Osteoblast (primary cell): Measurements from ENCODE around the gene SMARCE1. TPM values are rescaled to one million over a fixed set of nuclear protein-coding genes. Genes with fewer than 3 reads are reported as not detected.

Source experiments
- DNase-seq: peaks from one replicate; pipeline ENCODE4 v3.0.0; 2011; ENCODE audit warnings: low spot score, mixed read lengths; ENCODE audit not compliant: insufficient read length; ENCODE audit errors: missing footprints
- H2AFZ ChIP-seq: 2 replicates; pipeline ENCODE4 v1.6.0; 2011; ENCODE audit warnings: mild to moderate bottlenecking, low read length
- H3K27ac ChIP-seq: 2 replicates; pipeline ENCODE4 v1.5.1; 2011; ENCODE audit warnings: mild to moderate bottlenecking, low read depth, low read length, moderate library complexity
- H3K27me3 ChIP-seq: 2 replicates; pipeline ENCODE4 v1.6.0; 2012; ENCODE audit warnings: mild to moderate bottlenecking, control low read depth, inconsistent platforms, low read length, moderate library complexity; ENCODE audit not compliant: insufficient read depth
- H3K36me3 ChIP-seq: 2 replicates; pipeline ENCODE4 v1.5.1; 2011; ENCODE audit warnings: mild to moderate bottlenecking, low read length, control low read depth, moderate library complexity; ENCODE audit not compliant: insufficient read depth
- H3K4me1 ChIP-seq: 2 replicates; pipeline ENCODE4 v1.5.1; 2011; ENCODE audit warnings: mild to moderate bottlenecking, low read length, control low read depth, moderate library complexity; ENCODE audit not compliant: insufficient read depth
- H3K4me2 ChIP-seq: 2 replicates; pipeline ENCODE4 v1.6.0; 2011; ENCODE audit warnings: mild to moderate bottlenecking, low read length; ENCODE audit not compliant: insufficient read depth
- H3K4me3 ChIP-seq: fragments of 200-600 bp; sonication (generic); 3 replicates; pipeline ENCODE4 v1.5.1; 2012; ENCODE audit warnings: mild to moderate bottlenecking, low read length, inconsistent platforms; ENCODE audit not compliant: insufficient read depth
- H3K79me2 ChIP-seq: 2 replicates; pipeline ENCODE4 v1.6.0; 2012; ENCODE audit warnings: mild to moderate bottlenecking, low read length, control low read depth, inconsistent platforms; ENCODE audit not compliant: insufficient read depth
- H3K9me3 ChIP-seq: 2 replicates; pipeline ENCODE4 v1.5.1; 2011; ENCODE audit warnings: low read depth, low read length, control low read depth
- H4K20me1 ChIP-seq: 2 replicates; pipeline ENCODE4 v1.6.0; 2012; ENCODE audit warnings: mild to moderate bottlenecking, low read length, control low read depth; ENCODE audit not compliant: insufficient read depth
- total RNA-seq: library from RNA; depleted of rRNA; stranded (reverse); fragments of >200 nt; gene quantifications from 2 replicates; pipeline ENCODE4 v1.2.3, GENCODE V29; 2012
- TF ChIP-seq, protein P1 (sequence below): IDR thresholded peaks from 2 replicates; pipeline ENCODE4 v1.5.1; 2011; ENCODE audit warnings: mild to moderate bottlenecking, low read depth, low read length, moderate library complexity; ENCODE audit errors: extremely low read depth

The SMARCE1 gene
- total RNA-seq, 1 donor = 101 TPM

DNA sequence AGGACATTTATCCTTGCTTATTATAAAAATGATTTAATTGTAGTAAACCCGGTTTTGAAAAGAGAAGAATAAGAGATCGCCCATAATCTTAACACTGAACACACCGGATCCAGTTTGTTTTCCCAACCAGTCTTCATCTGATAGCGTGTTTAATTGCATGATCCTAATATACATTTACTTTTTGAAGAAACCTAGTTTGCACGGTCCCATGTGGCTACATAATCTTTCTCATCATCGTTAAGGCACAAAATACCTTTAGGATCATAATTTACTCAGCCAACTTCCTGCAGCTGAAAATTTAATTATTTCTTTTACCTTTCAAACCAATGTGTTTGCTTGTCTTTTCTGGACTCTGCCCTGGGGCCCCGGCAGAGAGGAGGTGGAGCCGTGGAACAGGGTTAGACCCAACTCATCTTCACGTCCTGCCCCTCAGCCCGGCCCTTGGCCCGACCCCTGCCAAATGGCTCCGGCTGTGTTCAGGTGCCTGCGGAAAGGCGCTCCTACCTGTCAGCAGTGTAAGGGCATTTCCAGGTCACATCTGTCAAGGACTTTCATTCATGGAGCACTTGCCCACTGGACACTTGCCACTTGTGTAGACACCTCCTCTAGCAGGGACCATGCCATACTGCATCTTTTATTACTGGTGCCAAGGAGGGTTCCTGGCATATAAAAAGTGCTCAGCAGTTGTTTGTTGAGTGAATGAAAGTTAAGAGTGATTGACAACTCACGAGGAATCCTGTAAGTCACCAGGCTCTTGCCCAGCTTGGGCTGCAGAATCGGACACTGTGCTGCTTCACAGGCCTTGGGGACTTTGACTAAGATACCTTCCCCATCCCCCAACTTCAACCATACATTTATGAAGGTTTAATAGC is 28.6 kb downstream of the SMARCE1 start:
- Histone ChIP-seq H3K4me3 (no peak overlapping the region), H3K79me2 (no peaks in the 10 kb centered on the region), H3K36me3 (no peaks in the 10 kb centered on the region), H3K4me1 (peaks cover 4% of the 10 kb centered on the region), H2AFZ (no peak overlapping the region), H3K27ac (no peak overlapping the region), H3K27me3 (peaks cover 20% of the 10 kb centered on the region), H3K4me2 (no peak overlapping the region), H3K9me3 (no peaks in the 10 kb centered on the region), H4K20me1 (no peaks in the 10 kb centered on the region)
- DNase-seq = no peak
- TF ChIP-seq, protein P1, sequence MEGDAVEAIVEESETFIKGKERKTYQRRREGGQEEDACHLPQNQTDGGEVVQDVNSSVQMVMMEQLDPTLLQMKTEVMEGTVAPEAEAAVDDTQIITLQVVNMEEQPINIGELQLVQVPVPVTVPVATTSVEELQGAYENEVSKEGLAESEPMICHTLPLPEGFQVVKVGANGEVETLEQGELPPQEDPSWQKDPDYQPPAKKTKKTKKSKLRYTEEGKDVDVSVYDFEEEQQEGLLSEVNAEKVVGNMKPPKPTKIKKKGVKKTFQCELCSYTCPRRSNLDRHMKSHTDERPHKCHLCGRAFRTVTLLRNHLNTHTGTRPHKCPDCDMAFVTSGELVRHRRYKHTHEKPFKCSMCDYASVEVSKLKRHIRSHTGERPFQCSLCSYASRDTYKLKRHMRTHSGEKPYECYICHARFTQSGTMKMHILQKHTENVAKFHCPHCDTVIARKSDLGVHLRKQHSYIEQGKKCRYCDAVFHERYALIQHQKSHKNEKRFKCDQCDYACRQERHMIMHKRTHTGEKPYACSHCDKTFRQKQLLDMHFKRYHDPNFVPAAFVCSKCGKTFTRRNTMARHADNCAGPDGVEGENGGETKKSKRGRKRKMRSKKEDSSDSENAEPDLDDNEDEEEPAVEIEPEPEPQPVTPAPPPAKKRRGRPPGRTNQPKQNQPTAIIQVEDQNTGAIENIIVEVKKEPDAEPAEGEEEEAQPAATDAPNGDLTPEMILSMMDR = no peak

DNA sequence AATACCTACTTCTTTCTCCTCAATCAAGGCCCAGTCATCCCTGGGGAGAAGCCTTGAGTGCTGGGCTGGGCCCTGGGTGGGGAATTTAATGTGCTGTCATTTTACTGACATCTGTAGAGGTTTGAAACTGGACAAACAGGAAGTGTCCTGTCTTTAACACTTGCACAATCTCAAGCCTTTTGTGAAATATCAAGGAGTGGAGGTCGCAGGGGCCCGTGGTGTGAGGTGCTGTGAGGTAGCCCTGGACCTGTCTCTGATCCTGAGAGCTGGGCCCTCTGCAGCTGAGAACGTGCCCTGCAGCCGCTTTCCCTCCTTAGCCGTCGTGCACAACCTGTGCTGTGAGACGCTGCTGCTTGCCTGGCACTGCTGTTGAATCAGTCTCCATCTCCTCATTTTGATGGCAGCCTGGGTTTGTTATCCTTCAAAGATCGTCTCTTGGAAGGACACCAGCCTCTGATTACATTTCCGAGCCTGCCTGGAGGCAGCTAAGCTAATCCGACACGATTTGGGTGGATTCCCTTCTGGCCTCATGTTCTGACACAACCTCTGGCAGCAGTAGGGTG is 29.9 kb downstream of the SMARCE1 start:
- Histone ChIP-seq H3K79me2 (no peaks in the 10 kb centered on the region), H3K4me3 (no peak overlapping the region), H3K9me3 (no peaks in the 10 kb centered on the region), H3K27ac (no peak overlapping the region), H3K27me3 (peaks cover 20% of the 10 kb centered on the region), H3K36me3 (no peaks in the 10 kb centered on the region), H2AFZ (no peak overlapping the region), H3K4me2 (no peak overlapping the region), H4K20me1 (no peaks in the 10 kb centered on the region), H3K4me1 (peaks cover 5% of the 10 kb centered on the region)
- TF ChIP-seq, protein P1 = no peak
- DNase-seq = peak; percentile 34

DNA sequence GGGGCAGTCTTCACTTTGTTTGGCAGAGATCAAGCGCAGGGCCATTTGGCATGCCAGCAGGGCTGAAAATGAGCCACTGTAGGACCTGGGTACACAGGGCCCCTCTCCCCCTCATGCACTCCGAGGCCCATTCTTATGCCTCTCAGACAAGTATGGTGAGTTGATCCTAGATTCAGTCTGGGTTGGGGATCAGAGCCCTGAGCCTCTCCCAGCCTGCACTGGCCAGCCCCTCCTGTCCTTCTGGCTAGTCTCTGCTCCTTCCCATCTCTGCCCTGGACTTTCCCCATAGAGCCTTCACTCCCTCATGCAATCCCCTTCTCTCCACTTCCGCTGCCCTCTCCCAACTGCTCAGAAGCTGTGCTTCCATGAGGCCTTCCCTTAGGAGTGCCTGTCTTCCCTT is 31.0 kb downstream of the SMARCE1 start:
- Histone ChIP-seq H4K20me1 (no peaks in the 10 kb centered on the region), H3K4me3 (no peak overlapping the region), H2AFZ (no peak overlapping the region), H3K27me3 (peaks cover 15% of the 10 kb centered on the region), H3K27ac (no peak overlapping the region), H3K36me3 (no peaks in the 10 kb centered on the region), H3K4me2 (no peak overlapping the region), H3K4me1 (peaks cover 8% of the 10 kb centered on the region), H3K79me2 (no peaks in the 10 kb centered on the region), H3K9me3 (no peaks in the 10 kb centered on the region)
- TF ChIP-seq, protein P1 = no peak
- DNase-seq = no peak

DNA sequence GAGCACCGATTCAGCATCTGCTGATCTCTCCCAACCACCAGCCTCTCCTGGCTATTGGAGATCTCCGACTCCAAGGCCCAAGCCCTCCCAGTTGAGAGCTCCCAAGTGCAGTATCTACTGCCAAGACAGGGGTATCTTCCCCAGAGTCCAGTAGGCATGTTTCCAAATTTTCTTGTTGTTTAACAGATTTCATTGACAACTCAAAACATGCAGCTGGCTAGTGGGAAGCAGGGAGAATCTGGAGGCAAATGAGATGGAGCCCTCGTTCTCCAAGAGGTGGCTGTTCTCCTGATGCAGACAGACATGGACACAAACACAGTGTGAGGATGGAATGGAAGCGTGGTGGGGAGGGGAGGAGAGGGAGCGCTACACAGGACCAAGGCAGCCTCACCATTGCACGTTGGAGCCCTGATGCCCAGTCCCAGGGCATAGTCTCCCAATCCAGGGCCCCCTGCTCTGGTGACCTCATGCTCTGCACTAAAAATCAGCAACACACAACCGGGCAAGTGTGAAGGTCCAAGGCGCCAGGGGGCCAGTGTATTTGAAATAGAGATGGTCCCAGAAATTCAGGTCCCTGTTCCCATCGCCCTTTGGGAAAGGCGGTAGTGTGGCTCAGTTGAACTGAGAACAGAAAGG is 31.7 kb downstream of the SMARCE1 start:
- no peak overlapping the region for H2AFZ ChIP-seq
- H3K4me1 ChIP-seq = peaks cover 8% of the 10 kb centered on the region
- H3K27me3 ChIP-seq = peaks cover 14% of the 10 kb centered on the region
- no peaks in the 10 kb centered on the region for H4K20me1 ChIP-seq
- H3K79me2 ChIP-seq = no peaks in the 10 kb centered on the region
- H3K36me3 ChIP-seq = no peaks in the 10 kb centered on the region
- no peak overlapping the region for H3K4me3 ChIP-seq
- H3K9me3 ChIP-seq = no peaks in the 10 kb centered on the region
- DNase-seq = no peak
- TF ChIP-seq, protein P1 = no peak
- no peak overlapping the region for H3K4me2 ChIP-seq
- no peak overlapping the region for H3K27ac ChIP-seq
